Measurements from ENCODE around the gene ADD1.

ADD1 gene

DNA sequence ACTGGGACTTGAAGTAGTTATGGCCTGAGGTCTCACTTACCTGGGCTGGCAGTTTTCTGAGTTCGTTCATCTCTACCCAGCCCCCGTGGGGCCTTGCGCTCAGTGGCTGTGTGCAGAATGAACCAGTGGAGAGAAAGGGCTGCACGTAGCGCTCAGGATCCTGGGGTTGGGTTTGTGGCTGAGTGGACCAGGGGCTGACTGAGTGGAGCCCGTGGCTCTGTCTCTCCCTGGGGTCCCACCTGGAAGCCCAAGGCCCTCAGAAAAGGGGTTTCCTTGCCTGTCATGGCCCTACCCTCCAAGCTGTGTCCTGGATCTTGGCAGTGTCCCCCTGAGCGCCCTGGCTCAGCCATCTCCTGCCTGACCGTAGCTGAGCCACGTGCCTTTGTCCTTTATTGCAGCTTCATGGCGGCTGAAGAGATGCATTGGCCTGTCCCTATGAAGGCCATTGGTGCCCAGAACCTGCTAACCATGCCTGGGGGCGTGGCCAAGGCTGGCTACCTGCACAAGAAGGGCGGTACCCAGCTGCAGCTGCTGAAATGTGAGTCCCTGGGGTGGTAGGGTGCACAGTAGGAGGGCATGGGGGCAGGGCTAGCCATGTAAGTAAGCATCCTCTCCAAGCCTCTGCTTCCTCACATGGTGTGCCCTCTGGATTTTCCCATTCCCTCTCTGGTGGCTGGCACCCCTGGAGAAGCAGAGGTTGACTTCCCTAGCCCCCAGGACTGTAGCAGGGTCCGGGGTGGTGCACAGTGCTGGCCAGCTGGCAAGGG, 23.2 kb upstream of the ADD1 start:
- DNase-seq (ENCODE audit: extremely low read depth, low read depth) = no peak
- no peak for TF ChIP-seq CTCF (IDR thresholded peaks at IDR 0.05; ENCODE audit: low read depth, low read length)

DNA sequence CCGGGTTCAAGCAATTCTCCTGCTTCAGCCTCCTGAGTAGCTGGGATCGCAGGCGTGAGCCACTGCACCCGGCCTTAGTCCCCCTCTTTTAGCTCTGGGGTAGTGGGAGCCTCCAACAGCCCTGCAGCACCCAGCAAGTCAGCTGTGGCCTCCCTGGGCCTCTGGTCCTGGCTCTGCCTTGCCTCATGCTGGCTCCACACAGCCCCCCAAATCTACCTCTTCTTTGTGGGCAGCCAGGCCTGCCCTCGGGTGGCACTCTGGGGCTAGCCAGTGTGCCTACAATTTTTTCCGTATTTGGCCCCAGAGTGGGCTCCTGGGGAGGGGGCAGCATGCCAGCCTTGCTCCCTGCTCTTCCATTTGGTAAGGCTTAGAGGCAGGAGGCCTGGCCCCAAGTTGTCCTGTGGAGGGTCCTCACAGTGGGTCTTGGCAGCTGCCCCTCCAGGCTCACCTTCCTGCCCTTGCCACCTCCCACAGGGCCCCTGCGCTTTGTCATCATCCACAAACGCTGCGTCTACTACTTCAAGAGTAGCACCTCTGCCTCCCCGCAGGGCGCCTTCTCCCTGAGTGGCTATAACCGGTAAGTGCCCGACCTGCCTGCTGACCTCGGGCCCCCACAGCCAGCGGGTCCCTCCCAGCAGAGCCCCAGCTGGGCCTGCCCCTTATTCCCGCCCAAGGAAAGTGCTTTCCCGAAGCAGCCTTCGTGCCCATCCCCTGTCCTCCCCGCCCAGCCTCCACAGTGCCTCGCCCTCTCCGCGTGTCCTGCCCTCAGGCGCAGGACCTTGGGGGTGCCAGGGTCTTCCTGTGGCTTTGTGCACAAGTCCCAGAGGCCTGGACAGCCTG, 21.0 kb upstream of the ADD1 start:
- no peak for TF ChIP-seq CTCF (IDR thresholded peaks at IDR 0.05; ENCODE audit: low read depth, low read length)
- no peak for DNase-seq (ENCODE audit: extremely low read depth, low read depth)

GRCh38 chr4:2823301-2823670, 20.4 kb upstream of the ADD1 start:
- no peak for TF ChIP-seq CTCF (IDR thresholded peaks at IDR 0.05; ENCODE audit: low read depth, low read length)
- DNase-seq (ENCODE audit: extremely low read depth, low read depth) = no peak

DNA sequence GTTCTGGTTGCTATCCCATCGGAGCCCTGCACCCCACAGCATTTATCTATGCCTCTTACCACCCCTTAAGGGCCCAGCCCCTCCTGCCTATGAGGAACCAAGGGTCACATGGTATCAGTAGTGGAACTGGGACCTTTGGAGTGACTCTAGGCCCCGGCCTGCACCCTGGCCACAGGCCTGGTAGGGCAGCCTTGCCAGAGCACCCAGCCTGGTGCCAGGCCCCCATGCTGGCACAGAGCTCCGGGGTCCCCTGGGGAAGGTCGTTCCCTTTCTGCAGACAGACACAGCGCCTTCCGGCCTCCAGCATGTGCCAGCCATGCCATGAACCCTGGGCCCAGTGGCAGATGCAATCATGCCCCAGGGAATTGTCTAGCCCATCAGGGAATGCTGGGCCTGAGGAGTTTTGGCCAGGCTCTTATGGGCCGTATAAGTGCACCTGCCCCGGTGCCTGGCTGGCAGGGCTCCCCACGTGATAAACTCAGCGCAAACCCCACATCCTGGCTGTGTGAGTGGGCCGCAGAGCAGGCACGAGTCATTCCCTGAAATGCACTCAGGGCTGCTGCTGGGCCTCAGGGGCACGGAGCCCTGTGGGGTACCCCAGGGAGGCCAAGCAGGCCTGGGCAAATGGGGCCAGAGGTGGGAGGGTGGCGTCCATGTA, 19.8 kb upstream of the ADD1 start:
- no peak for DNase-seq (ENCODE audit: extremely low read depth, low read depth)
- no peak for TF ChIP-seq CTCF (IDR thresholded peaks at IDR 0.05; ENCODE audit: low read depth, low read length)

- no peak for DNase-seq (ENCODE audit: extremely low read depth, low read depth)
- no peak for TF ChIP-seq CTCF (IDR thresholded peaks at IDR 0.05; ENCODE audit: low read depth, low read length)
Observed at GRCh38 chr4:2824329-2824835, 19.3 kb upstream of the ADD1 start.

DNA sequence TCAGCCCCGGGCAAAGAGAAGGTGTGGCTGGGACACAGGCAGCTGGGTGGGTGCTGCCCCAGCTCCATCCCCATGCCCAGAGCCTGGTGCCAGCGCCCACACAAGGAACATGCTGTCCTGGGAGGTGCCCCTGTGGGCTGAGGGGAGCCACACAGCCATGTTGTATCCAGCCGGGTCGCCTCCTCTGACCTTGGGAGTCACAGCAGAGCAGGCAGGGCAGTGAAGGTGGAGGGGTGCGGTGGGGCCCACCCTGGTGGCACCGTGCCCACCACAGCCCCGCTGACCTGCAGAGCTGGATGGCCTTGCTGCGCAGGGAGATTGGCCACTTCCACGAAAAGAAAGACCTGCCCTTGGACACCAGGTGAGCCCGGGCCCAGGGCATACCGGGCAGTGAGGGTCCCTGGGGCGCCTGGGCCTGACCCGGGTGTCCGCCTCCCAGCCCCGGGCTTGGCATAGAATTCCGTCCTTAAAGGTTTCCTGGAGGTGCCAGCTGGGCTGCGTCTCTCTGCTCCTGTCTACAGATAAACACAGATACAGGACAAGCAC, 18.7 kb upstream of the ADD1 start:
- no peak for TF ChIP-seq CTCF (IDR thresholded peaks at IDR 0.05; ENCODE audit: low read depth, low read length)
- DNase-seq (ENCODE audit: extremely low read depth, low read depth) = no peak

All from AG09319 (cell line).